DOHH2 (cell line): ENCODE results near the gene C6orf89.

Source experiments
- CTCF ChIP-seq: fragments of 200-600 bp; sonication (generic); IDR thresholded peaks from one replicate; pipeline ENCODE4 v1.5.1; 2014; ENCODE audit warnings: antibody characterized with exemption, mild to moderate bottlenecking, low read depth, low read length; ENCODE audit not compliant: poor library complexity, severe bottlenecking
- EZH2phosphoT487 ChIP-seq: fragments of 200-600 bp; sonication (generic); IDR thresholded peaks from 2 replicates; pipeline ENCODE4 v1.6.1; 2017; ENCODE audit warnings: borderline replicate concordance, mild to moderate bottlenecking, antibody characterized with exemption, low read length, moderate library complexity, mixed read lengths

GRCh38 chr6:36927691-36928546 lies 42.2 kb downstream of the C6orf89 start:
- TF ChIP-seq EZH2phosphoT487 (no peak), CTCF (no peak)
